Common myeloid progenitor, CD34-positive (primary cell): Measurements from ENCODE around the gene HDAC4.

Experiments used
- CTCF ChIA-PET: fragments of 350-600 bp; sonication (Branson Sonifier 250); formaldehyde crosslinking; loops from one replicate; lab custom pipeline; 2021; ENCODE audit warnings: antibody characterized with exemption; lab: Charles Lee
- POLR2A ChIA-PET: fragments of 350-600 bp; sonication (Branson Sonifier 250); formaldehyde crosslinking; loops from one replicate; lab custom pipeline; 2021; ENCODE audit warnings: antibody characterized with exemption; lab: Charles Lee
- DNase-seq, 3 donors: peaks; one replicate each; pipeline versions ENCODE4 v3.0.0 to v3.0.0-alpha.2; 2013
- H3K27ac ChIP-seq, 2 experiments: 1 replicate in 1 of 2; 2 replicates in 1 of 2; pipeline ENCODE4 v1.7.0; 2013; ENCODE audit warnings: inconsistent platforms in 2 of 2, low read length in 2 of 2, mild to moderate bottlenecking in 2 of 2, low read depth in 1 of 2, moderate library complexity in 1 of 2; ENCODE audit not compliant: severe bottlenecking in 2 of 2, insufficient read depth in 1 of 2, poor library complexity in 1 of 2
- H3K27me3 ChIP-seq, 5 experiments: replicated peaks in 2 of 5; 1 replicate in 3 of 5; 2 replicates in 2 of 5; pipeline versions ENCODE4 v1.6.1 to v1.7.0; 2013; ENCODE audit warnings: low read length in 4 of 5, mild to moderate bottlenecking in 2 of 5, moderate library complexity in 2 of 5, inconsistent platforms in 1 of 5; ENCODE audit not compliant: insufficient read depth in 5 of 5, control insufficient read depth in 4 of 5
- H3K36me3 ChIP-seq, 4 experiments: 1 replicate in 2 of 4; 2 replicates in 2 of 4; pipeline versions ENCODE4 v1.6.1 to v1.7.0; 2013; ENCODE audit warnings: low read length in 3 of 4, control low read depth in 1 of 4, mild to moderate bottlenecking in 1 of 4; ENCODE audit not compliant: control insufficient read depth in 4 of 4, insufficient read depth in 4 of 4
- H3K4me1 ChIP-seq, 4 experiments: 1 replicate in 3 of 4; 2 replicates in 1 of 4; pipeline versions ENCODE4 v1.6.1 to v1.7.1; 2013; ENCODE audit warnings: low read length in 3 of 4, mild to moderate bottlenecking in 3 of 4, control low read depth in 1 of 4, inconsistent platforms in 1 of 4, moderate library complexity in 1 of 4; ENCODE audit not compliant: control insufficient read depth in 4 of 4, insufficient read depth in 4 of 4; ENCODE audit errors: control extremely low read depth in 1 of 4
- H3K4me3 ChIP-seq, 7 experiments: 1 replicate in 4 of 7; 2 replicates in 3 of 7; pipeline versions ENCODE4 v1.5.1 to v1.7.0; 2013; ENCODE audit warnings: mild to moderate bottlenecking in 7 of 7, low read length in 6 of 7, moderate library complexity in 6 of 7, inconsistent platforms in 2 of 7, low read depth in 2 of 7, control low read depth in 1 of 7; ENCODE audit not compliant: insufficient read depth in 4 of 7, control insufficient read depth in 1 of 7; ENCODE audit errors: extremely low read depth in 1 of 7
- H3K9me3 ChIP-seq, 5 experiments: 1 replicate in 4 of 5; 2 replicates in 1 of 5; pipeline versions ENCODE4 v1.6.1 to v1.7.1; 2013; ENCODE audit warnings: low read length in 4 of 5, mild to moderate bottlenecking in 2 of 5, inconsistent platforms in 1 of 5, low read depth in 1 of 5, moderate library complexity in 1 of 5; ENCODE audit not compliant: control insufficient read depth in 4 of 5, insufficient read depth in 2 of 5; ENCODE audit errors: control extremely low read depth in 1 of 5
- WGBS: methylation state at CpG from one replicate; pipeline ENCODE4 v1.1.5; 2013; ENCODE audit not compliant: insufficient coverage; 5-methylcytosine and 5-hydroxymethylcytosine counted together

The HDAC4 gene

GRCh38 chr2:239286901-239287300 lies 113.9 kb downstream of the HDAC4 start:
- peaks cover 4 to 24% (median 18%) of the 10 kb centered on the region in 4 experiments for H3K4me1 ChIP-seq
- H3K36me3 ChIP-seq: no peaks in the 10 kb centered on the region
- H3K27ac ChIP-seq: no peak overlapping the region
- CTCF ChIA-PET: no interaction called here
- no peak for DNase-seq
- H3K9me3 ChIP-seq: no peaks in the 10 kb centered on the region
- POLR2A ChIA-PET: no interaction called here
- WGBS: 97% methylated on average over 6 of the region's 10 CpGs
- no peak overlapping the region for H3K4me3 ChIP-seq
- peaks cover 0 to 2% (median 0%) of the 10 kb centered on the region in 5 experiments for H3K27me3 ChIP-seq

- H3K4me3 ChIP-seq: no peak overlapping the region
- POLR2A ChIA-PET: no interaction called here
- no peak for DNase-seq
- no peaks in the 10 kb centered on the region for H3K36me3 ChIP-seq
- no peaks in the 10 kb centered on the region for H3K9me3 ChIP-seq
- no peak overlapping the region for H3K27ac ChIP-seq
- peaks cover 0 to 2% (median 0%) of the 10 kb centered on the region in 5 experiments for H3K27me3 ChIP-seq
- H3K4me1 ChIP-seq: peaks cover 4 to 24% (median 18%) of the 10 kb centered on the region in 4 experiments
- WGBS: 100% methylated on average over 3 of the region's 3 CpGs
- CTCF ChIA-PET: no interaction called here
Observed at GRCh38 chr2:239285932-239286230, 114.9 kb downstream of the HDAC4 start.

GRCh38 chr2:239285071-239285931 lies 115.5 kb downstream of the HDAC4 start:
- DNase-seq: peak; percentile 56 to 91 (median 88)
- POLR2A ChIA-PET: interaction anchor here (1.1 kb wide), 1 partner anchor 18 kb away, joined by 3 read pairs; no protein-coding TSS in a partner anchor
- H3K9me3 ChIP-seq: no peaks in the 10 kb centered on the region
- H3K27me3 ChIP-seq: peaks cover 0 to 2% (median 0%) of the 10 kb centered on the region in 5 experiments
- H3K4me3 ChIP-seq: peak overlapping the region in 5 of 7 experiments; percentile 29 to 67 (median 44)
- no peaks in the 10 kb centered on the region for H3K36me3 ChIP-seq
- peaks cover 4 to 27% (median 21%) of the 10 kb centered on the region in 4 experiments for H3K4me1 ChIP-seq
- WGBS: 15% methylated on average over 25 of the region's 26 CpGs
- CTCF ChIA-PET: no interaction called here
- H3K27ac ChIP-seq: no peak overlapping the region

GRCh38 chr2:239283961-239284795 lies 116.6 kb downstream of the HDAC4 start:
- peaks cover 0 to 2% (median 0%) of the 10 kb centered on the region in 5 experiments for H3K27me3 ChIP-seq
- no peak overlapping the region for H3K27ac ChIP-seq
- DNase-seq: no peak
- ChIA-PET POLR2A (interaction anchor here (1.1 kb wide), 1 partner anchor 17 kb away, joined by 3 read pairs; no protein-coding TSS in a partner anchor), CTCF (no interaction called here)
- 95% methylated on average over 28 of the region's 31 CpGs for WGBS
- H3K9me3 ChIP-seq: no peaks in the 10 kb centered on the region
- H3K36me3 ChIP-seq: no peaks in the 10 kb centered on the region
- no peak overlapping the region for H3K4me3 ChIP-seq
- H3K4me1 ChIP-seq: peaks cover 4 to 26% (median 23%) of the 10 kb centered on the region in 4 experiments

GRCh38 chr2:239283288-239283945 lies 117.4 kb downstream of the HDAC4 start:
- Histone ChIP-seq H3K4me1 (peaks cover 4 to 25% (median 23%) of the 10 kb centered on the region in 4 experiments), H3K4me3 (no peak overlapping the region), H3K27ac (no peak overlapping the region), H3K36me3 (no peaks in the 10 kb centered on the region), H3K27me3 (peaks cover 0 to 1% (median 0%) of the 10 kb centered on the region in 5 experiments), H3K9me3 (no peaks in the 10 kb centered on the region)
- 99% methylated on average over 29 of the region's 29 CpGs for WGBS
- POLR2A ChIA-PET: no interaction called here
- no peak for DNase-seq
- CTCF ChIA-PET: no interaction called here

- peaks cover 0 to 1% (median 0%) of the 10 kb centered on the region in 5 experiments for H3K27me3 ChIP-seq
- H3K4me1 ChIP-seq: peaks cover 4 to 25% (median 23%) of the 10 kb centered on the region in 4 experiments
- ChIA-PET POLR2A (no interaction called here), CTCF (no interaction called here)
- H3K27ac ChIP-seq: no peak overlapping the region
- WGBS: 98% methylated on average over 8 of the region's 9 CpGs
- H3K36me3 ChIP-seq: no peaks in the 10 kb centered on the region
- peak in 1 of 3 donors; percentile 6 for DNase-seq
- no peaks in the 10 kb centered on the region for H3K9me3 ChIP-seq
- H3K4me3 ChIP-seq: no peak overlapping the region
Observed at GRCh38 chr2:239282448-239283287, 118.2 kb downstream of the HDAC4 start.
